Endothelial cell of umbilical vein (primary cell): ENCODE data around the gene C17orf67. TPM values are rescaled to one million over a fixed set of nuclear protein-coding genes. Genes with fewer than 3 reads are reported as not detected.

Experiments
- Bru-seq: library from RNA; stranded (reverse); fragments of 400-500 nt; gene quantifications from one replicate; lab custom pipeline; 2021; lab: Mats Ljungman, UMichigan
- BruChase-seq, 2 experiments: library from RNA; stranded (reverse); fragments of 400-500 nt; gene quantifications; one replicate each; lab custom pipeline; 2021; lab: Mats Ljungman, UMichigan
- BruUV-seq: library from RNA; stranded (reverse); fragments of 400-500 nt; replicated peaks from 2 replicates; lab custom pipeline; 2021; lab: Mats Ljungman, UMichigan
- CTCF ChIA-PET: fragments of 300-600, 350-600 bp; sonication (Branson Sonifier 250); formaldehyde crosslinking; loops from one replicate; lab custom pipeline; 2021; ENCODE audit warnings: antibody characterized with exemption, inconsistent platforms; lab: Charles Lee
- POLR2A ChIA-PET: fragments of 300-600, 350-600 bp; sonication (Branson Sonifier 250); formaldehyde crosslinking; loops from one replicate; lab custom pipeline; 2021; ENCODE audit warnings: antibody characterized with exemption, inconsistent platforms; lab: Charles Lee
- DNase-seq: peaks from one replicate; pipeline ENCODE4 v3.0.0-alpha.2; 2011; ENCODE audit warnings: low read depth, low spot score
- FAIRE-seq: peaks from 2 replicates; lab custom pipeline; 2011; peaks lifted over from hg19 to GRCh38; lab: Jason Lieb, UNC
- H2AFZ ChIP-seq: 2 replicates; pipeline ENCODE4 v1.6.0; 2012; ENCODE audit warnings: low read depth, low read length, control low read depth, inconsistent platforms
- H3K27ac ChIP-seq: 2 replicates; pipeline ENCODE4 v1.5.1; 2011; ENCODE audit warnings: low read depth, mild to moderate bottlenecking, control low read depth, low read length, moderate library complexity; ENCODE audit not compliant: insufficient read depth
- H3K27me3 ChIP-seq, 2 experiments: 2 replicates each; pipeline versions ENCODE4 v1.6.0 to v1.6.1; 2011; ENCODE audit warnings: low read length in 2 of 2, mixed read lengths in 1 of 2; ENCODE audit not compliant: control insufficient read depth in 2 of 2, insufficient read depth in 2 of 2
- H3K36me3 ChIP-seq, 2 experiments: 2 replicates in 1 of 2; 3 replicates in 1 of 2; pipeline ENCODE4 v1.5.1; 2011; ENCODE audit warnings: low read length in 2 of 2, mild to moderate bottlenecking in 1 of 2, moderate library complexity in 1 of 2; ENCODE audit not compliant: control insufficient read depth in 2 of 2, insufficient read depth in 2 of 2; ENCODE audit errors: extremely low read depth in 1 of 2
- H3K4me1 ChIP-seq: 3 replicates; pipeline ENCODE4 v1.5.1; 2011; ENCODE audit warnings: mild to moderate bottlenecking, low read length; ENCODE audit not compliant: control insufficient read depth, insufficient read depth; ENCODE audit errors: extremely low read depth
- H3K4me2 ChIP-seq: 2 replicates; pipeline ENCODE4 v1.6.1; 2011; ENCODE audit warnings: low read length, control low read depth, mixed read lengths; ENCODE audit not compliant: insufficient read depth
- H3K4me3 ChIP-seq, 3 experiments: fragments of 200-600 bp in 1 of 3; sonication (generic), shearing (Covaris generic) in 1 of 3; replicated peaks in 1 of 3; 2 replicates each; pipeline ENCODE4 v1.5.1; 2011 to 2016; ENCODE audit warnings: control low read depth in 3 of 3, low read length in 3 of 3, mild to moderate bottlenecking in 2 of 3, inconsistent platforms in 1 of 3, low read depth in 1 of 3, moderate library complexity in 1 of 3; ENCODE audit not compliant: insufficient read depth in 1 of 3
- H3K79me2 ChIP-seq: 2 replicates; pipeline ENCODE4 v1.6.0; 2012; ENCODE audit warnings: low read length, inconsistent platforms; ENCODE audit not compliant: control insufficient read depth, insufficient read depth
- H3K9ac ChIP-seq: replicated peaks from 2 replicates; pipeline ENCODE3; 2011; ENCODE audit warnings: low read length, control low read depth; ENCODE audit not compliant: insufficient read depth; ENCODE audit errors: extremely low read depth
- H3K9me1 ChIP-seq: replicated peaks from 3 replicates; pipeline ENCODE4 v1.6.0; 2011; ENCODE audit warnings: mild to moderate bottlenecking, low read length; ENCODE audit not compliant: control insufficient read depth, insufficient read depth; ENCODE audit errors: extremely low read depth
- H3K9me3 ChIP-seq: replicated peaks from 2 replicates; pipeline ENCODE4 v1.5.1; 2012; ENCODE audit warnings: low read length, inconsistent platforms; ENCODE audit not compliant: control insufficient read depth, insufficient read depth
- H4K20me1 ChIP-seq: replicated peaks from 2 replicates; pipeline ENCODE3; 2011; ENCODE audit warnings: mild to moderate bottlenecking, low read length; ENCODE audit not compliant: control insufficient read depth, insufficient read depth; ENCODE audit errors: extremely low read depth
- EZH2 ChIP-seq: IDR thresholded peaks from 2 replicates; pipeline ENCODE4 v1.6.1; 2012; ENCODE audit warnings: borderline replicate concordance, low read depth, mild to moderate bottlenecking, moderate library complexity, low read length, inconsistent platforms; ENCODE audit not compliant: severe bottlenecking
- FOS ChIP-seq: IDR thresholded peaks from 2 replicates; pipeline ENCODE4 v1.6.1; 2011; ENCODE audit warnings: mild to moderate bottlenecking, low read length, moderate library complexity, borderline replicate concordance; ENCODE audit not compliant: insufficient read depth
- GATA2 ChIP-seq: IDR thresholded peaks from 2 replicates; pipeline ENCODE4 v1.7.0; 2011; ENCODE audit warnings: low read depth, mild to moderate bottlenecking, moderate library complexity, mixed read lengths, low read length; ENCODE audit not compliant: insufficient read length, insufficient read depth
- JUN ChIP-seq: IDR thresholded peaks from 2 replicates; pipeline ENCODE4 v1.6.1; 2011; ENCODE audit warnings: borderline replicate concordance, low read depth; ENCODE audit not compliant: insufficient read length, insufficient read depth
- MYC ChIP-seq: IDR thresholded peaks from one replicate; pipeline ENCODE4 v1.6.1; 2011; ENCODE audit warnings: mild to moderate bottlenecking, low read depth, low read length
- POLR2A ChIP-seq: IDR thresholded peaks from 2 replicates; pipeline ENCODE4 v1.6.1; 2012; ENCODE audit warnings: low read depth, mild to moderate bottlenecking, control low read depth, low read length
- POLR2AphosphoS5 ChIP-seq: IDR thresholded peaks from 2 replicates; pipeline ENCODE4 v1.6.1; 2012; ENCODE audit warnings: low read depth, mild to moderate bottlenecking, control low read depth, low read length, moderate library complexity; ENCODE audit not compliant: insufficient read depth
- dilution Hi-C: fragments of 300-500 bp; cut with MboI; formaldehyde crosslinking; loops from one replicate; pipeline ENCODE4 v1.15.0; 2019; ENCODE audit warnings: low sequenced_read_pairs; ENCODE audit not compliant: extremely low pct_ligation_motif_present
- intact Hi-C: fragments of 100-400 bp; cut with micrococcal nuclease; formaldehyde crosslinking; loops from one replicate; pipeline ENCODE4 v1.10.0; 2022
- long read RNA-seq: library from polyadenylated mRNA; stranded (forward); transcript quantifications from one replicate; pipeline ENCODE4 v2.0.0, GENCODE V29; 2021
- polyA minus RNA-seq, 3 experiments: library from RNA; depleted of rRNA, polyadenylated mRNA; stranded (reverse); fragments of >200 nt; gene quantifications; 1 replicate in 1 of 3; 2 replicates in 2 of 3; pipeline ENCODE4 v1.2.3, GENCODE V29; 2011
- polyA plus RNA-seq, 4 experiments: library from polyadenylated mRNA; depleted of rRNA in 3 of 4; stranded (reverse) in 3 of 4; unstranded in 1 of 4; fragments of >200 nt; gene quantifications; 2 replicates each; pipeline versions ENCODE4 v1.2.1 to v1.2.3, GENCODE V29; 2011 to 2012; ENCODE audit warnings: missing spikeins in 1 of 4
- total RNA-seq: library from RNA; stranded (reverse); gene quantifications from 2 replicates; pipeline ENCODE4 v1.2.3, GENCODE V29; 2021
- TF ChIP-seq, protein P1 (sequence below), 2 donors: IDR thresholded peaks; 1 replicate in 1 of 2; 2 replicates in 1 of 2; pipeline ENCODE4 v1.5.1; 2011; ENCODE audit warnings: low read length in 2 of 2, mild to moderate bottlenecking in 2 of 2, moderate library complexity in 2 of 2, control low read depth in 1 of 2, inconsistent platforms in 1 of 2, low read depth in 1 of 2; ENCODE audit not compliant: insufficient read depth in 1 of 2; ENCODE audit errors: extremely low read depth in 1 of 2
- TF ChIP-seq, protein P2 (sequence below): IDR thresholded peaks from 2 replicates; pipeline ENCODE4 v1.6.1; 2011; ENCODE audit not compliant: insufficient read depth, insufficient read length

C17orf67 gene, protein sequence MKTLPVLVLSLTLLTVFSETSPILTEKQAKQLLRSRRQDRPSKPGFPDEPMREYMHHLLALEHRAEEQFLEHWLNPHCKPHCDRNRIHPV
- 5.6 and 5.8 TPM in 2 replicates for total RNA-seq
- 1.9 and 2.4 TPM in 2 replicates for polyA plus RNA-seq
- 0.71 and 0.86 TPM in 2 replicates for polyA plus RNA-seq (2011; cell fraction: cytosol; rRNA removed)
- 7.7 and 9.4 TPM in 2 replicates for polyA plus RNA-seq (2011; cell fraction: nucleus; rRNA removed)
- 1.3 and 2.1 TPM in 2 replicates for polyA plus RNA-seq (2012)
- polyA minus RNA-seq = 1.0 and 1.4 TPM in 2 replicates
- polyA minus RNA-seq (2011; cell fraction: cytosol; rRNA and poly(A)+ RNA removed) = 1.1 TPM
- 1.8 and 2.4 TPM in 2 replicates for polyA minus RNA-seq (2011; cell fraction: nucleus; rRNA and poly(A)+ RNA removed)
- Bru-seq, nascent RNA = percentile 61 among the genes with signal in this experiment
- percentile 79 among the genes with signal in this experiment for BruChase-seq, experiment 1, labeled RNA remaining after a 6-hour chase
- BruChase-seq, experiment 2, labeled RNA remaining after a 2-hour chase = percentile 68 among the genes with signal in this experiment
- long read RNA-seq, partial matches to known transcripts = 2 of 150 reads
- long read RNA-seq, other reads (novel, unspliced or antisense) = 148 of 150 reads

DNA sequence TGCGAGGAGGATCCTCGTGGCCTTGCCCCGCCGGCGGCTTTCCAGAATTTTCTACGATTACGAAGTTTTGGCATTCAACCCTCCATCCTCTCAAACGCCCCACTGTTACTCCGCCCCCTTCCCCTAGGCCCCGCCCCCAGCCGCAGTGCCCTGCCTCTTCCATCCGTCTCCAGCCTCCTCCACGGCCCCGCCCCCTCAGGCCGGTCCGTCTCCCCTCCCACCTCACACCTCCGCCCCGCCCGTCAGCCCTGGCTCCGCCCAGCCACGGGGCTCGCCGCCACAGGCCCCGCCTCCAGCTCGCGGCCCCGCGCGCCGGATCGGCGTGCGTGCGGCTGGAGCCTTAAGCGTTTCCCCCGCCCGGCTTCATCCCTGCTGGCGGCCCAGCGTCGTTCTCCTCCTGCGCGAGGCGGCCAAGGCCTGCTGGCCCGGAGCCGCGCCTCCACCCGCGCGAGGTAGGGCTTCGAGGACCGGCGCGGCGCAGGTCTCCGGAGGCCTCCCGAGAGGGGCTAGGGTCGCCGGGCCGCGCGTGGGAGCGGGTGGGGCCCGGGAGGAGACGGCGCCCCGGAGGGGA, at the start of gene C17orf67, which contains the start of gene DGKE:
Gene C17orf67 (minus strand): TSS at position 112 of the 571 bp plus-strand sequence. CDS start 18,110 bp downstream, outside the sequence.
Gene DGKE (plus strand): TSS at position 343 of the 571 bp plus-strand sequence. CDS start 645 bp downstream, outside the sequence.
- peak within 1 kb of the TSS; percentile 84 for H2AFZ ChIP-seq
- peak within 1 kb of the TSS; percentile 76 to 77 (median 77) for H3K4me3 ChIP-seq
- ChIA-PET CTCF (interaction anchor here (0.6 to 7.8 kb wide), 7 partner anchors 8 to 894 kb away, joined by 3 to 71 read pairs (median 4); partner anchors contain the start of gene TRIM25), POLR2A (interaction anchor here (0.6 to 1.8 kb wide), 4 partner anchors 34 to 1159 kb away, joined by 3 to 7 read pairs (median 6); partner anchors contain the start of gene TRIM25)
- dilution Hi-C loops = no loop called here
- H3K36me3 ChIP-seq = peaks cover 0 to 2% of the 10 kb centered on the region in 2 experiments
- H3K27me3 ChIP-seq = no peaks in the 10 kb centered on the region
- H3K27ac ChIP-seq = peak within 1 kb of the TSS; percentile 83
- TF ChIP-seq, protein P1, sequence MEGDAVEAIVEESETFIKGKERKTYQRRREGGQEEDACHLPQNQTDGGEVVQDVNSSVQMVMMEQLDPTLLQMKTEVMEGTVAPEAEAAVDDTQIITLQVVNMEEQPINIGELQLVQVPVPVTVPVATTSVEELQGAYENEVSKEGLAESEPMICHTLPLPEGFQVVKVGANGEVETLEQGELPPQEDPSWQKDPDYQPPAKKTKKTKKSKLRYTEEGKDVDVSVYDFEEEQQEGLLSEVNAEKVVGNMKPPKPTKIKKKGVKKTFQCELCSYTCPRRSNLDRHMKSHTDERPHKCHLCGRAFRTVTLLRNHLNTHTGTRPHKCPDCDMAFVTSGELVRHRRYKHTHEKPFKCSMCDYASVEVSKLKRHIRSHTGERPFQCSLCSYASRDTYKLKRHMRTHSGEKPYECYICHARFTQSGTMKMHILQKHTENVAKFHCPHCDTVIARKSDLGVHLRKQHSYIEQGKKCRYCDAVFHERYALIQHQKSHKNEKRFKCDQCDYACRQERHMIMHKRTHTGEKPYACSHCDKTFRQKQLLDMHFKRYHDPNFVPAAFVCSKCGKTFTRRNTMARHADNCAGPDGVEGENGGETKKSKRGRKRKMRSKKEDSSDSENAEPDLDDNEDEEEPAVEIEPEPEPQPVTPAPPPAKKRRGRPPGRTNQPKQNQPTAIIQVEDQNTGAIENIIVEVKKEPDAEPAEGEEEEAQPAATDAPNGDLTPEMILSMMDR (IDR thresholded peaks at IDR 0.05; ENCODE audit: extremely low read depth in 1 of 2, insufficient read depth in 1 of 2, low read depth in 1 of 2, low read length in 2 of 2) = no peak
- TF ChIP-seq EZH2 = no peak
- no peak for TF ChIP-seq JUN
- TF ChIP-seq GATA2 = no peak
- no peak for TF ChIP-seq FOS
- peak; percentile 56 for TF ChIP-seq POLR2A
- peak; percentile 79 for TF ChIP-seq POLR2AphosphoS5
- no peak for TF ChIP-seq MYC
- TF ChIP-seq, protein P2, sequence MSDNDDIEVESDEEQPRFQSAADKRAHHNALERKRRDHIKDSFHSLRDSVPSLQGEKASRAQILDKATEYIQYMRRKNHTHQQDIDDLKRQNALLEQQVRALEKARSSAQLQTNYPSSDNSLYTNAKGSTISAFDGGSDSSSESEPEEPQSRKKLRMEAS = peak; percentile 52
- intact Hi-C loops = loop anchor here (1.0 kb wide), 4 partner anchors 15 to 103 kb away; partner anchors contain the start of gene TRIM25
- H3K9me3 ChIP-seq = no peaks in the 10 kb centered on the region
- H3K4me1 ChIP-seq = peaks cover 45% of the 10 kb centered on the region
- no TSS peak for BruUV-seq
- peak; percentile 85 for FAIRE-seq
- H3K4me2 ChIP-seq = peak within 1 kb of the TSS; percentile 81
- H3K9ac ChIP-seq = peak within 1 kb of the TSS; percentile 83
- H4K20me1 ChIP-seq = no peaks in the 10 kb centered on the region
- no peaks in the 10 kb centered on the region for H3K9me1 ChIP-seq
- H3K79me2 ChIP-seq = peaks cover 29% of the 10 kb centered on the region
- DNase-seq = peak; percentile 97
